Measurements from ENCODE around the gene HEY2. TPM values are rescaled to one million over a fixed set of nuclear protein-coding genes. Genes with fewer than 3 reads are reported as not detected.

Gene HEY2
- total and polyA plus RNA-seq, 8 donors = 0.83 to 3.8 (median 1.2) TPM; not detected in 2

- DNase-seq = no peak
- no peak for TF ChIP-seq CTCF (IDR thresholded peaks at IDR 0.05)
- TF ChIP-seq POLR2AphosphoS5 (IDR thresholded peaks at IDR 0.05) = no peak
- no peak for TF ChIP-seq POLR2A (IDR thresholded peaks at IDR 0.05)
- no peak for TF ChIP-seq EP300 (IDR thresholded peaks at IDR 0.05)
These were observed 31.3 kb upstream of the HEY2 start for GRCh38 chr6:125718109-125718508.

GRCh38 chr6:125722886-125723285 is 26.5 kb upstream of the HEY2 start:
- no peaks in the 10 kb centered on the region for H3K27me3 ChIP-seq
- intact Hi-C loops (cut with DNase I; ENCODE audit: low total_unique reads) = no loop called here
- no peaks in the 10 kb centered on the region for H3K4me1 ChIP-seq
- no peaks in the 10 kb centered on the region for H3K9me3 ChIP-seq
- H3K4me3 ChIP-seq = no peak overlapping the region
- no peaks in the 10 kb centered on the region for H3K36me3 ChIP-seq
- TF ChIP-seq CTCF (IDR thresholded peaks at IDR 0.05) (no peak), POLR2A (IDR thresholded peaks at IDR 0.05) (no peak), EP300 (IDR thresholded peaks at IDR 0.05) (no peak), POLR2AphosphoS5 (IDR thresholded peaks at IDR 0.05) (no peak)
- H3K27ac ChIP-seq = no peak overlapping the region
- DNase-seq = no peak

More at GRCh38 chr6:125718109-125718508, 31.3 kb upstream of the HEY2 start:
- no peak overlapping the region for H3K27ac ChIP-seq
- 37 to 52% (median 47%) methylated on average over 2 of the region's 2 CpGs for WGBS, 5 donors
- intact Hi-C loops (cut with DNase I; ENCODE audit: low total_unique reads) = no loop called here
- no peaks in the 10 kb centered on the region for H3K36me3 ChIP-seq
- H3K9me3 ChIP-seq = no peaks in the 10 kb centered on the region
- H3K27me3 ChIP-seq = no peaks in the 10 kb centered on the region
- no peaks in the 10 kb centered on the region for H3K4me1 ChIP-seq
- no peak overlapping the region for H3K4me3 ChIP-seq

GRCh38 chr6:125727216-125727615 is 22.2 kb upstream of the HEY2 start:
- TF ChIP-seq POLR2A (IDR thresholded peaks at IDR 0.05) (no peak), CTCF (IDR thresholded peaks at IDR 0.05) (no peak), POLR2AphosphoS5 (IDR thresholded peaks at IDR 0.05) (no peak), EP300 (IDR thresholded peaks at IDR 0.05) (no peak)
- H3K9me3 ChIP-seq = no peaks in the 10 kb centered on the region
- H3K27ac ChIP-seq = no peak overlapping the region
- no peaks in the 10 kb centered on the region for H3K4me1 ChIP-seq
- H3K36me3 ChIP-seq = no peaks in the 10 kb centered on the region
- no peaks in the 10 kb centered on the region for H3K27me3 ChIP-seq
- no peak overlapping the region for H3K4me3 ChIP-seq
- intact Hi-C loops (cut with DNase I; ENCODE audit: low total_unique reads) = no loop called here
- DNase-seq = no peak

GRCh38 chr6:125728739-125729138 is 20.7 kb upstream of the HEY2 start:
- intact Hi-C loops (cut with DNase I; ENCODE audit: low total_unique reads) = no loop called here
- no peak for DNase-seq
- 65 to 88% (median 70%) methylated on average over 1 of the region's 1 CpG for WGBS, 5 donors

More at GRCh38 chr6:125728739-125729138, 20.7 kb upstream of the HEY2 start:
- H3K4me1 ChIP-seq = no peaks in the 10 kb centered on the region
- H3K36me3 ChIP-seq = no peaks in the 10 kb centered on the region
- H3K27ac ChIP-seq = no peak overlapping the region
- H3K4me3 ChIP-seq = no peak overlapping the region
- TF ChIP-seq POLR2AphosphoS5 (IDR thresholded peaks at IDR 0.05) (no peak), POLR2A (IDR thresholded peaks at IDR 0.05) (no peak), EP300 (IDR thresholded peaks at IDR 0.05) (no peak), CTCF (IDR thresholded peaks at IDR 0.05) (no peak)
- H3K9me3 ChIP-seq = peaks cover 0 to 4% (median 0%) of the 10 kb centered on the region in 4 donors
- H3K27me3 ChIP-seq = no peaks in the 10 kb centered on the region
